ENCODE measurements around the gene TMED6.

DNA sequence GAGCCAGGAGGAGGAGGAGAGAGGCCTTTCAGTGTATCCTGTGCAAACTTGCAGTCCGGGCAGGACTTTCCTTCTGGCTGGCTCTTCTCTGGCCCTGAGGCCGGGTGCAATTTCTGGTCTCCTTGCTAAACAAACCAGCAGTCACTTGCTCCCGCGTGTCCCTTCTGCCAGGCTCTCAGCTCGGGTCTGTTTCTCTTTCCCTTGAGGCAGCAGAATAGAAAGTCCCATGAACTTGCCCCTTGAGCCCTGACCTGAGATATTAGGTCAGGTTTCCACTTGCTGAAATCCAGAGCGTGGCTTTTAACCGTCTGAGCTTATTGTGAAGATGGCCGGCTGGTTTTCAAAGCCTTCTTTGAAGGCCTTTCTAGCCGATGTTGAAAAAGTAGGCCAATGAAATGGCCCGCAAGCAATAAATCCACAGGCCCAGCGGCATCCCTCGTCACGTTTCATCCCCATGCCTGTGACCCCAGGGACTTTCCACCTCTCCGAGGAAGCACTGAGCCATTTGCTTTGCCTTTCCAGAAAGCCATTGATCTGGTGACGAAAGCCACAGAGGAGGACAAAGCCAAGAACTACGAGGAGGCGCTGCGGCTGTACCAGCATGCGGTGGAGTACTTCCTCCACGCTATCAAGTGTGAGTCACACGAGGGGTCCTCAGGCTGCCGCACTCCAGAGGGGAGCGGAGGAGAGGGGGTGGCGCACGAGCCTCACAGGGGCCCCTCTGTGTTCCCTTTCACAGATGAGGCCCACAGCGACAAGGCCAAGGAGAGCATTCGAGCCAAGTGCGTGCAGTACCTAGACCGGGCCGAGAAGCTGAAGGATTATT lies 35.9 kb downstream of the TMED6 start:
- TF ChIP-seq EZH2 (IDR thresholded peaks at IDR 0.05; ENCODE audit: low read depth, low read length, severe bottlenecking) (no peak), BRCA1 (IDR thresholded peaks at IDR 0.05; ENCODE audit: low read depth, low read length) (no peak), CHD2 (IDR thresholded peaks at IDR 0.05; ENCODE audit: low read length) (no peak), CHD7 (IDR thresholded peaks at IDR 0.05; ENCODE audit: insufficient replicate concordance, low read length) (no peak), POLR2AphosphoS5 (IDR thresholded peaks at IDR 0.05; ENCODE audit: low read depth, low read length) (no peak), KDM1A (IDR thresholded peaks at IDR 0.05; ENCODE audit: borderline replicate concordance, low read length) (no peak), CBX8 (IDR thresholded peaks at IDR 0.05; ENCODE audit: borderline replicate concordance, low read depth, low read length) (no peak), POLR2A (IDR thresholded peaks at IDR 0.05; ENCODE audit: control extremely low read depth in 1 of 2, low read depth in 2 of 2, low read length in 2 of 2) (no peak), EP300 (IDR thresholded peaks at IDR 0.05; ENCODE audit: borderline replicate concordance in 1 of 2, low read depth in 2 of 2, low read length in 2 of 2) (no peak), SIN3A (conservative IDR thresholded peaks at IDR 0.05 in 1 of 2, IDR thresholded peaks at IDR 0.05 in 1 of 2; ENCODE audit: low read depth in 1 of 2, low read length in 2 of 2) (no peak), SP1 (IDR thresholded peaks at IDR 0.05; ENCODE audit: low read depth, low read length) (no peak), JUND (IDR thresholded peaks at IDR 0.05; ENCODE audit: low read length) (no peak), MAFK (IDR thresholded peaks at IDR 0.05; ENCODE audit: low read depth, low read length) (no peak)
- TF ChIP-seq, protein P1, sequence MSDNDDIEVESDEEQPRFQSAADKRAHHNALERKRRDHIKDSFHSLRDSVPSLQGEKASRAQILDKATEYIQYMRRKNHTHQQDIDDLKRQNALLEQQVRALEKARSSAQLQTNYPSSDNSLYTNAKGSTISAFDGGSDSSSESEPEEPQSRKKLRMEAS (IDR thresholded peaks at IDR 0.05), result no peak
